ENCODE data around the gene EPG5. TPM values are rescaled to one million over a fixed set of nuclear protein-coding genes. Genes with fewer than 3 reads are reported as not detected.
"Not testable (repeated sequence)": the region's sequence is repeated elsewhere in the genome, so short reads cannot be mapped to it uniquely, and the experiment has no call there.

Gene EPG5
- 18.9 TPM for total RNA-seq
- long read RNA-seq, partial matches to known transcripts, result 10 of 16 reads
- long read RNA-seq, other reads (novel, unspliced or antisense), result 6 of 16 reads

- intact Hi-C loops (cut with DNase I), result no loop called here
- peak; percentile 100 for ATAC-seq (ENCODE audit: poor library complexity)
Observed at GRCh38 chr18:45967007-45967706, at the start of gene EPG5. Gene EPG5, minus strand, starts transcription at chr18:45967329. Its CDS starts 90 bp downstream, at chr18:45967239.

GRCh38 chr18:46013484-46014189 lies 46.5 kb upstream of the EPG5 start:
- intact Hi-C loops (cut with DNase I), result no loop called here
- ATAC-seq (ENCODE audit: poor library complexity), result no peak
- no peak for DNase-seq

More at GRCh38 chr18:45967007-45967706, at the start of gene EPG5:
- DNase-seq, result peak; percentile 97

DNA sequence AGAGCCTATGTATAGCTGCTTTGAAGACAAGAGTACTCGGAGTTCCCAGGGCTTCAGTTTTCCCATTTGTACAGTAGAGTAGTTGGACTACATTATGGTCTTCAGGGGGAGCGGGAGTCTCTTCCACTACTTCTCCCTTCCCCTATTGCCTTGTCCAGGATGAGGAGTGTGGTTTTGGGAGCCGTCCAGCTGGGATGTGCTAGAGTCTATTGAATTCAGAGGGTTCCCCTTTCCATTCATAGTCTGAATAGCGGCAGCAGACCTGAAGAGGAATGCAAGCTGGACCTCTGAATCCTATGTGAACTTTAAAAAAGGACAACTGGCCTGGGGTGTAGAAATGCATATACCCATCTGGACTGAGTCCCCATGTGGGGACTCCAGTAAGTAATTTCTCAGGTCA lies 43.5 kb upstream of the EPG5 start:
- peak; percentile 46 for ATAC-seq (ENCODE audit: poor library complexity)
- DNase-seq, result peak; percentile 42
- intact Hi-C loops (cut with DNase I), result no loop called here

GRCh38 chr18:46010050-46010449 lies 42.9 kb upstream of the EPG5 start:
- no peak for ATAC-seq (ENCODE audit: poor library complexity)
- intact Hi-C loops (cut with DNase I), result no loop called here
- no peak for DNase-seq

GRCh38 chr18:46009125-46009840 lies 42.2 kb upstream of the EPG5 start:
- DNase-seq (no peak), ATAC-seq (ENCODE audit: poor library complexity) (peak; percentile 60)
- intact Hi-C loops (cut with DNase I), result no loop called here

DNA sequence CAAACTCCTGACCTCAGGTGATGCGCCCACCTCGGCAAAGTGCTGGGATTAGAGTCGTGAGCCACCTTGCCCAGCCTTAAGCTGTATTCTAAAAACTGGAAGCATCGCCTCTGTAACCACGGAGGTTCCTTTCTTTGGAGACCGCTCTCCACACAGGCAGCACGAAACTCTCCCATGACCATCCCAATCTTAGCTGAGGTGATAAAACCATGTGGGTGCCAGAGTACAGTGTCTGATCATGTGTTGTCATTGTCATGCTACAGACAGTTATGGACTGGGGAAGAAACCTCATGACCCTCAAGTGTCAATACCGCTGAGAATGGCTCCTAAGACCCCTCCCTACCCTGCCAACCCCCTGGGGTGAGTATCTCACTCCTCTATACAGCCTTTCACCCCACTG lies 41.4 kb upstream of the EPG5 start:
- no peak for DNase-seq
- intact Hi-C loops (cut with DNase I), result no loop called here

GRCh38 chr18:46007165-46007564 lies 40.0 kb upstream of the EPG5 start:
- no peak for DNase-seq
- no peak for ATAC-seq (ENCODE audit: poor library complexity)
- intact Hi-C loops (cut with DNase I), result no loop called here

More for the DNA sequence above, 41.4 kb upstream of the EPG5 start:
- ATAC-seq (ENCODE audit: poor library complexity), result no peak

GRCh38 chr18:46002934-46003333 lies 35.8 kb upstream of the EPG5 start:
- ATAC-seq (ENCODE audit: poor library complexity), result no peak
- intact Hi-C loops (cut with DNase I), result no loop called here
- no peak for DNase-seq

GRCh38 chr18:46001892-46002291 lies 34.8 kb upstream of the EPG5 start:
- intact Hi-C loops (cut with DNase I), result no loop called here
- ATAC-seq (ENCODE audit: poor library complexity), result no peak
- DNase-seq, result no peak

DNA sequence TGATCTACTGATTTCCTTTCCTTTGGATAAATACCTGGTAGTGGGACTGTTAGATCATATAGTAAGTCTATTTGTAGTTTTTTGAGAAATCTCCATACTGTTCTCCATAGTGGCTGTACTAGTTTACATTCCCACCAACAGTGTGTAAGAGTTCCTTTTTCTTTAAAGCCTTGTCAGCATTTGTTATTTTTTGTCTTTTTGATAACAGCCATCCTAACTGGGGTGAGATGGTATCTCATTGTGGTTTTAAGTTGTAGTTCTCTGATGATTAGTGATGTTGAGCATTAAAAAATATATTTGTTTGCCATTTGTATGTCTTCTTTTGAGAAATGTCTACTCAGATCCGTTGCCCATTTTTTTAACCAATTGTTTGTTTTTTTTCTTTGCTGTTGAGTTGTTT lies 33.9 kb upstream of the EPG5 start:
- intact Hi-C loops (cut with DNase I), result no loop called here
- DNase-seq (no peak), ATAC-seq (ENCODE audit: poor library complexity) (no peak)

DNA sequence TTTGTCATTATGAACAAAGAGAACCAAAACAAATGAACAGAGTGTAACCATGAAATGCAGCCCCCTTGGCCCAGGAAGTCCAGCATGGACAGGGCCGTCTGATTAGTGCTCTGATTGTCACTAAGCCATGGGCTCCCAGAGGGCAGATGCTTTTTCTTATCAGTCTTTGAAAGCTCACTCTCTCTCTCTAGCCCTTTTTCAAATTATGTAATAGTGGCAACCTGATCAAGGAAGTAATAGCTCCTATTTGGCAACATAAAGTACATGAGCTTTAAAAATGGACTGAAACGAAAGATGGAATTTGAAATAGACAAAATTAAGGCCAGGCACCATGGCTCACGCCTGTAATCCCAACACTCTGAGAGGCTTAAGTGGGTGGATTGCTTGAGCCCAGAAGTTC lies 32.4 kb upstream of the EPG5 start:
- no peak for DNase-seq
- intact Hi-C loops (cut with DNase I), result no loop called here
- no peak for ATAC-seq (ENCODE audit: poor library complexity)

DNA sequence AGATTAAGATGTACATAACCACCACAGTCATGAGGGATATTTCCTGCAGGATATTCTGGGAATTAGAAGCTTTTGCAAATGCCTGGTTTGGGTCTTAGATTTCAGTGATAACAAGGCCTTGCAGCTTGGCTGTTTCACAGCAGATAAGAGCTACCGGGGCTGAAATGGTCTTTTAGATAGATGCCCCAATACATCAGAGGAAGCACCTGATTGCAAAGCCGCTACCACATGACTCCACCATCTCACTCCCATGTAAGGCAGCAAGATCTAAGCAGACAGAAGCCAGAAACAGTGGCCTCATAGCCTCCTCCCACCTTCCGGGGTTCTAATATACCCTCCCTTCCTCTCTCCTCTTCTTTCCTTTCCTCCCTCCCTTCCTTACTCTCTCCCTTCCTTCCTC lies 31.1 kb upstream of the EPG5 start:
- no peak for DNase-seq
- intact Hi-C loops (cut with DNase I), result no loop called here
- ATAC-seq (ENCODE audit: poor library complexity), result no peak

DNA sequence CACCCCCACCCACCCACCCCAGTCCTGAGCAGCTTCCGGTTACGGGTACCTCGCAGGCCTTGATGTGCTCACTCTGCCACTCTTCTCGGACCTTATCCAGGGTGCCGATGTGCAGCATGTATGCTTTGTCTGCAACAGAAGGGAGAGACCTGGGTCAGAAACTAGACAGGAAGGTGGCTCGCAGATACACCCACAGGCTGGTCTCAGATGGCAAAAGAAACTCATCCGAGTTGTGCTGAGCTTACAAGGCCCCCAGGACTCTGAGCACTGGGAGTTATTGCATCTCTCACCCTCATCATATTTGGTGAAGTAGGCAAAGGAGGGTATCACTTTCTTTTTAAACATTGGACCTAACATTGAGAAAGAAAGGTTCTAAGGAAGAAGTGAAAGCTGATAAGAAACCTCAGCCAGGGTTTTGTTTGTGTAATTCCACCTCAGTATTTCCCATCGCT lies 30.6 kb upstream of the EPG5 start:
- ATAC-seq (ENCODE audit: poor library complexity) (no peak), DNase-seq (no peak)
- intact Hi-C loops (cut with DNase I), result no loop called here

DNA sequence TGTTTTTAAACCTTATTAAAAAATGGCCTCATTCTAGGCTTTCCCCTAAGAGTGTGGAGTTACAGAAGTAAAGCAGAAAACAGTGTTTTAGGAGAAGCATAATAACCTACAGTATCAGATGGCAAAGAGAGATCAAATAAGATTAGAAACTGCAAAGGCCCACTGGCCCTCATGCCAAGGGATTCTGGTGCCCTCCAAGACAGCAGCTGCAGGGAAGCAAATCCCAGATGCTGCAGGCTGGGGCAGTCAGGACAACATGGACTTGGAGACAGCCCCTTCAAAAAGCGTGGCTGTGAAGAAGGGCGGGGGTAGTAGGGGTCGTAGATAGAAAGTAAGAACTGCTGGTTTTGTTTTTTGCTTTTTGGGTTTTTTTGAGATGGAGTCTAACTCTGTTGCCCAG lies 28.3 kb upstream of the EPG5 start:
- intact Hi-C loops (cut with DNase I), result no loop called here

GRCh38 chr18:45993438-45993837 lies 26.3 kb upstream of the EPG5 start:
- DNase-seq, result no peak
- ATAC-seq (ENCODE audit: poor library complexity), result no peak
- intact Hi-C loops (cut with DNase I), result no loop called here

More for the DNA sequence above, 28.3 kb upstream of the EPG5 start:
- ATAC-seq (ENCODE audit: poor library complexity), result no peak
- no peak for DNase-seq

DNA sequence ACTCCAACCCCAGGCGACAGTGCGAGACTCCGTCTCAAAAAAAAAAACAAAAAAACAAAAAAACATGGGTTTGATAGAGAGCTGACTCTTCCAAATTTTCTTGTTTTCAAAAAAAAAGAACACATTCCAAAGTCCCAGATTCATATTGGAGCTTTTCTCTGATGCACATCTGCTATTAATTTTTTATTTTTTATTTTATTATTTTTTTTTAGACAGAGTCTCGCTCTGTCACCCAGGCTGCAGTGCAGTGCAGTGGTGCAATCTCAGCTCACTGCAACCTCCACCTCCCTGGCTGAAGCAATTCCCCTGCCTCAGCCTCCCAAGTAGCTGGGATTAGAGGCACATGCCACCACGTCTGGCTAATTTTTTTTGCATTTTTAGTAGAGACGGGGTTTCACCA lies 25.4 kb upstream of the EPG5 start:
- ATAC-seq (ENCODE audit: poor library complexity); DNase-seq; intact Hi-C loops (cut with DNase I): not testable (repeated sequence)

DNA sequence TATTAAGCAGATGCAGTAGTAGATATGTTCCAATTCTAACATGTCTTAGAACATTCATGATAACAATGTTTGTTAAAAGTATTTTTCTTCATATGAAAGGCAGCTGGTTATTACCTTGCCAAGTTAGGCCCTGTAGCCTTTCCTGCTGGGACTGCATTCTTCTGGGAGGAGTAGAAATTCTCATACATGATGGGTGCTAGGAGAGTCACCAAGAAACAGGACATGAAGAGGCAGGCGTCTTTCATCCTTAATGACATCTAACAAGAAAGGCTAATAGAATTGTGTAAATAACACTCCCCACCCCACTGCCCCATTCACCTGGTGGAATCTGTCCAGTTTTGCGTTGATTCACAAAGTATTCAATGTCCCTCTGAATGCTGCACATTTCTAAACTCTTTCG lies 24.7 kb upstream of the EPG5 start:
- ATAC-seq (ENCODE audit: poor library complexity), result no peak
- no peak for DNase-seq

DNA sequence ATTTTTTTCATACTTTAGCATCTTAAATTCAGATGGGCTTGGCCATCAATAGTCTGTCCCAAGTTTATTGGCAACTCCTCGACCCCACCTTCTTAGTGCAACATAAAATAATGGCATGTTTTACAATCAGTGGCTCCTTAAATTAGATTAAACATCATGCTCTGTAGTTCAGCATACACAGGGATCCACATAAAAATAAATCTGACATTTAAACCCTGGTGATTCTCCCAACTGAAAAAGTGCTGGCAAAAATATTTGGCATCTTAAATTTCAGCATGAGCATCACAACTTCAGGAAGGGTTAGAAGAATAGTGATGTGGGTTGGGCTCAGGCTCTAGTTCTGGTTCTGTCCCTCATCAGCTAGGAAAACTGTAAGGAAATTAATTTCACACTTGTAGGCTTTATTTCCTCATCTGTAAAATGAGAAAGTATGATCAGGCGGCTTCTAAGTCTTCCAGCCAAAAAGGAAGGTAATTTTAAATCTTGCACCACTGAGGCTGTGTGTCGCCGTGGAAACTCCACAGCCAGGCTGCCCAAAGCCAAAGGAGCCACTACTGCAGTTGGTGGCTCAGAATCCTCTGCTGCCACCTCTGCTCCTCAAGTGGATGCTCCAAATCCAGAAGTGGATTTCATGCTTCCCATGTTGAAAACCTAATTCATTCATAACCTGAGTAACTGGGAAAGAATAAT lies 17.6 kb upstream of the EPG5 start:
- no peak for ATAC-seq (ENCODE audit: poor library complexity)

More for the DNA sequence above, 24.7 kb upstream of the EPG5 start:
- intact Hi-C loops (cut with DNase I), result no loop called here

GRCh38 chr18:45981821-45982220 lies 14.7 kb upstream of the EPG5 start:
- DNase-seq (no peak), ATAC-seq (ENCODE audit: poor library complexity) (no peak)
- intact Hi-C loops (cut with DNase I), result no loop called here

More for the DNA sequence above, 17.6 kb upstream of the EPG5 start:
- DNase-seq, result no peak
- intact Hi-C loops (cut with DNase I), result no loop called here

All from Right ventricle myocardium superior (tissue), 1 donor.